RWPE2 (cell line): ENCODE data around the gene FRMPD4.

Source experiments
- ATAC-seq: fragments of 200-7000 bp; cut with Tn5 transposase; 3 replicates; pipeline ENCODE4 v1.9.1; 2021; ENCODE audit warnings: low read depth
- DNase-seq: peaks from one replicate; pipeline ENCODE4 v3.0.0-alpha.2; 2020; ENCODE audit warnings: low spot score
- H3K27ac ChIP-seq: fragments of 450-650 bp; 2 replicates; pipeline ENCODE4 v1.5.1; 2017; ENCODE audit warnings: mild to moderate bottlenecking; ENCODE audit not compliant: poor library complexity, severe bottlenecking
- H3K27me3 ChIP-seq: fragments of 250-450 bp; sonication (Bioruptor Pico); 2 replicates; pipeline ENCODE4 v1.5.1; 2021; ENCODE audit warnings: mild to moderate bottlenecking, moderate library complexity; ENCODE audit not compliant: insufficient read depth, poor library complexity, severe bottlenecking
- H3K36me3 ChIP-seq: fragments of 250-450 bp; sonication (Bioruptor Pico); 2 replicates; pipeline ENCODE4 v1.5.1; 2020; ENCODE audit warnings: low read depth, mild to moderate bottlenecking, moderate library complexity
- H3K4me1 ChIP-seq: fragments of 250-450 bp; sonication (Bioruptor Pico); 2 replicates; pipeline ENCODE4 v1.5.1; 2021; ENCODE audit warnings: mild to moderate bottlenecking, moderate library complexity; ENCODE audit not compliant: insufficient read depth, poor library complexity, severe bottlenecking
- H3K4me3 ChIP-seq: fragments of 250-450 bp; sonication (Bioruptor Pico); 2 replicates; pipeline ENCODE4 v1.5.1; 2021; ENCODE audit warnings: mild to moderate bottlenecking, moderate library complexity; ENCODE audit not compliant: severe bottlenecking
- H3K9me3 ChIP-seq: fragments of 250-450 bp; sonication (Bioruptor Pico); 2 replicates; pipeline ENCODE4 v1.5.1; 2021; ENCODE audit warnings: mild to moderate bottlenecking, moderate library complexity; ENCODE audit not compliant: severe bottlenecking
- CTCF ChIP-seq: fragments of 450-650 bp; IDR thresholded peaks from one replicate; pipeline ENCODE4 v1.5.1; 2017; ENCODE audit warnings: mild to moderate bottlenecking, moderate library complexity; ENCODE audit not compliant: poor library complexity, severe bottlenecking

The FRMPD4 gene

GRCh38 chrX:12582649-12583048 lies 444.4 kb downstream of the FRMPD4 start:
- no peak for DNase-seq

GRCh38 chrX:12583543-12583942 lies 445.3 kb downstream of the FRMPD4 start:
- no peaks in the 10 kb centered on the region for H3K36me3 ChIP-seq
- no peak for TF ChIP-seq CTCF
- no peak overlapping the region for H3K4me3 ChIP-seq
- no peak for DNase-seq
- H3K9me3 ChIP-seq = no peaks in the 10 kb centered on the region
- H3K4me1 ChIP-seq = peaks cover 12% of the 10 kb centered on the region
- no peak overlapping the region for H3K27ac ChIP-seq
- no peaks in the 10 kb centered on the region for H3K27me3 ChIP-seq
- ATAC-seq = no peak

More at GRCh38 chrX:12582649-12583048, 444.4 kb downstream of the FRMPD4 start:
- H3K4me1 ChIP-seq = peaks cover 12% of the 10 kb centered on the region
- H3K27me3 ChIP-seq = no peaks in the 10 kb centered on the region
- no peak overlapping the region for H3K4me3 ChIP-seq
- no peaks in the 10 kb centered on the region for H3K36me3 ChIP-seq
- TF ChIP-seq CTCF = no peak
- H3K27ac ChIP-seq = no peak overlapping the region
- ATAC-seq = no peak
- H3K9me3 ChIP-seq = no peaks in the 10 kb centered on the region

GRCh38 chrX:12595720-12596119 lies 457.4 kb downstream of the FRMPD4 start:
- no peaks in the 10 kb centered on the region for H3K36me3 ChIP-seq
- peak; percentile 27 for TF ChIP-seq CTCF
- H3K9me3 ChIP-seq = no peaks in the 10 kb centered on the region
- no peak overlapping the region for H3K4me3 ChIP-seq
- DNase-seq = no peak
- no peaks in the 10 kb centered on the region for H3K27me3 ChIP-seq
- ATAC-seq = no peak
- no peaks in the 10 kb centered on the region for H3K4me1 ChIP-seq
- no peak overlapping the region for H3K27ac ChIP-seq

GRCh38 chrX:12610079-12610478 lies 471.8 kb downstream of the FRMPD4 start:
- no peak for DNase-seq
- Histone ChIP-seq H3K4me3 (no peak overlapping the region), H3K27ac (peak overlapping the region; percentile 94), H3K27me3 (no peaks in the 10 kb centered on the region), H3K4me1 (peaks cover 16% of the 10 kb centered on the region), H3K9me3 (no peaks in the 10 kb centered on the region), H3K36me3 (no peaks in the 10 kb centered on the region)
- no peak for TF ChIP-seq CTCF
- ATAC-seq = peak; percentile 97

GRCh38 chrX:12611471-12611870 lies 473.2 kb downstream of the FRMPD4 start:
- no peak for DNase-seq
- ATAC-seq = no peak
- Histone ChIP-seq H3K4me1 (peaks cover 17% of the 10 kb centered on the region), H3K27ac (no peak overlapping the region), H3K4me3 (no peak overlapping the region), H3K9me3 (no peaks in the 10 kb centered on the region), H3K36me3 (no peaks in the 10 kb centered on the region), H3K27me3 (no peaks in the 10 kb centered on the region)
- no peak for TF ChIP-seq CTCF
